Upper lobe of left lung (tissue), 6 donors: Measurements from ENCODE around the gene NBPF9. TPM values are rescaled to one million over a fixed set of nuclear protein-coding genes. Genes with fewer than 3 reads are reported as not detected.
"Not testable (repeated sequence)": the region's sequence is repeated elsewhere in the genome, so short reads cannot be mapped to it uniquely, and the experiment has no call there.

Source experiments
- ATAC-seq, 2 donors: fragments of 200-7000 bp; cut with Tn5 transposase; one replicate each; pipeline ENCODE4 v1.9.1; 2022; ENCODE audit warnings: mild to moderate bottlenecking in 2 of 2, moderate library complexity in 2 of 2; ENCODE audit not compliant: low FRiP score in 2 of 2
- DNase-seq, 2 donors: peaks; one replicate each; pipeline ENCODE4 v3.0.0-alpha.2; 2019 to 2020
- H3K27ac ChIP-seq, 4 donors: fragments of 200-600 bp; sonication (generic); one replicate each; pipeline ENCODE4 v1.5.1; 2016 to 2019
- H3K27me3 ChIP-seq, 4 donors: fragments of 200-600 bp; sonication (generic); one replicate each; pipeline ENCODE4 v1.5.1; 2017 to 2019
- H3K36me3 ChIP-seq, 4 donors: fragments of 200-600 bp; sonication (generic); one replicate each; pipeline ENCODE4 v1.5.1; 2016 to 2019
- H3K4me1 ChIP-seq, 4 donors: fragments of 200-600 bp; sonication (generic); one replicate each; pipeline ENCODE4 v1.5.1; 2018 to 2019
- H3K4me3 ChIP-seq, 4 donors: fragments of 200-600 bp; sonication (generic); one replicate each; pipeline ENCODE4 v1.5.1; 2017 to 2019; ENCODE audit warnings: mild to moderate bottlenecking in 2 of 4, moderate library complexity in 1 of 4
- H3K9me3 ChIP-seq, 4 donors: fragments of 200-600 bp; sonication (generic); one replicate each; pipeline ENCODE4 v1.5.1; 2018 to 2019
- WGBS, 2 donors: methylation state at CpG; one replicate each; pipeline ENCODE4 v1.1.5; 2017 to 2018; 5-methylcytosine and 5-hydroxymethylcytosine counted together
- total RNA-seq, 6 donors: library from RNA; depleted of rRNA in 4 of 6; stranded (reverse); fragments of >200 nt in 4 of 6; gene quantifications; one replicate each; pipeline versions ENCODE4 v1.1.0 to v1.2.1, GENCODE V29; 2016 to 2021
- donor health status: DM: no; HTN: no; CAD: no; lungs with moderate emphysema.
- donor health status: DM: no; HTN: yes; CAD: no; lungs with severe emphysema.

NBPF9 gene
- total RNA-seq, 6 donors from 2014 or later, result 15.0 to 44.0 (median 22.9) TPM

- not testable (repeated sequence) for H3K27ac ChIP-seq, H3K9me3 ChIP-seq, H3K4me3 ChIP-seq, H3K4me1 ChIP-seq, H3K27me3 ChIP-seq, DNase-seq, H3K36me3 ChIP-seq, ATAC-seq
- WGBS, 2 donors, result 96% methylated on average over 3 of the region's 3 CpGs
Measured at GRCh38 chr1:149009761-149010160, 93.6 kb downstream of the NBPF9 start.

GRCh38 chr1:149008769-149009168 is 94.6 kb downstream of the NBPF9 start:
- DNase-seq, H3K9me3 ChIP-seq, ATAC-seq, H3K4me3 ChIP-seq, H3K27ac ChIP-seq, H3K27me3 ChIP-seq, H3K36me3 ChIP-seq, H3K4me1 ChIP-seq: not testable (repeated sequence)
- 90% methylated on average over 2 of the region's 2 CpGs; no CpG with 5 or more reads in 1 of the 2 donors for WGBS, 2 donors

GRCh38 chr1:149008326-149008725 is 95.0 kb downstream of the NBPF9 start:
- not testable (repeated sequence) for H3K4me1 ChIP-seq, H3K27me3 ChIP-seq, H3K36me3 ChIP-seq, DNase-seq, H3K9me3 ChIP-seq, H3K27ac ChIP-seq, ATAC-seq, H3K4me3 ChIP-seq
- WGBS, 2 donors, result no CpG with 5 or more reads among the region's 4 CpGs
